ENCODE results near the gene ZNF180.
"Not testable (repeated sequence)": the region's sequence is repeated elsewhere in the genome, so short reads cannot be mapped to it uniquely, and the experiment has no call there.

ZNF180 gene

DNA sequence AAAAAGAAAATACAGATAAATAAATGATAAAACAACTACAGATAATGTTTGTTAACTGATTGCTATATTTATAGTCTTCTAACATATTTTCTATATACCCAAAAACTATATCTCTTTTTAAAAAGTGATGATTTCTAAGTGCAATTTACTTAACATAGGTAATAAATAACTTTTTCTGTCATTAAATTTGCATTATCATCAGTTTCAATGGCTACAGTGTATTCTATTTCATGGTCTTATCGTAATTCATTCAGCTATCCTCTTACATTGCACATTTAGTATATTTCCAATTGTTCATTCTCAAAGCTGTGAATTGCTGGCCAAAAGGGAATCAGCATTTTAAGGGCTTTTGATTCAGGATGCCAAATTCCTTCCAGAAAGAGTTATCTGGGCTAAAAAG lies 3.6 kb downstream of the ZNF180 start:
- no peak overlapping the region for H3K4me3 ChIP-seq (ENCODE audit: low read length)
- no peak overlapping the region for H3K9ac ChIP-seq (ENCODE audit: low read length)
- peaks cover 28% of the 10 kb centered on the region for H3K36me3 ChIP-seq (ENCODE audit: control insufficient read depth, low read depth, low read length)
- no peaks in the 10 kb centered on the region for H3K4me1 ChIP-seq (ENCODE audit: control insufficient read depth, low read depth, low read length)
- peaks cover 48% of the 10 kb centered on the region for H3K9me3 ChIP-seq (ENCODE audit: control insufficient read depth, low read depth, low read length)
- no peak overlapping the region for H3K27ac ChIP-seq (ENCODE audit: low read length)
- H3K27me3 ChIP-seq (ENCODE audit: control insufficient read depth, insufficient read depth, low read length), result no peaks in the 10 kb centered on the region

- H3K36me3 ChIP-seq (ENCODE audit: control insufficient read depth, low read depth, low read length), result peaks cover 56% of the 10 kb centered on the region
These were observed 23.5 kb downstream of the ZNF180 start for GRCh38 chr19:44476559-44477408.

DNA sequence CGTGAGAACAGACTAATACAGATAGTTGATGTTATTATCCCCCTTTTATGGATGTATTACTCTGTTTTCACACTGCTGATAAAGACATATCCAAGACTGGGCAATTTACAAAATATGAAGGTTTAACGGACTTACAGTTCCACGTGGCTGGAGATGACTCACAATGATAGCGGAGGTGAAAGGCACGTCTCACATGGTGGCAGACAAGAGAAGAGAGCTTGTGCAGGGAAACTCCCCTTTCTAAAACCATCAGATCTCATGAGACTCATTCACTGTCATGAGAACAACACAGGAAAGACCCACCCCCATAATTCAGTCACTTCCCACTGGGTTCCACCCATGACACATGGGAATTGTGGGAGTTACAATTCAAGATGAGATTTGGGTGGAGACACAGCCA lies 31.6 kb downstream of the ZNF180 start:
- peaks cover 43% of the 10 kb centered on the region for H3K9me3 ChIP-seq (ENCODE audit: control insufficient read depth, low read depth, low read length)
- not testable (repeated sequence) for H3K4me3 ChIP-seq (ENCODE audit: low read length); H3K27me3 ChIP-seq (ENCODE audit: control insufficient read depth, insufficient read depth, low read length); H3K27ac ChIP-seq (ENCODE audit: low read length); H3K9ac ChIP-seq (ENCODE audit: low read length); H3K36me3 ChIP-seq (ENCODE audit: control insufficient read depth, low read depth, low read length); H3K4me1 ChIP-seq (ENCODE audit: control insufficient read depth, low read depth, low read length)

More at GRCh38 chr19:44476559-44477408, 23.5 kb downstream of the ZNF180 start:
- H3K4me3 ChIP-seq (ENCODE audit: low read length), result no peak overlapping the region
- H3K27me3 ChIP-seq (ENCODE audit: control insufficient read depth, insufficient read depth, low read length), result no peaks in the 10 kb centered on the region
- H3K4me1 ChIP-seq (ENCODE audit: control insufficient read depth, low read depth, low read length), result no peaks in the 10 kb centered on the region
- no peak overlapping the region for H3K27ac ChIP-seq (ENCODE audit: low read length)
- no peak overlapping the region for H3K9ac ChIP-seq (ENCODE audit: low read length)
- H3K9me3 ChIP-seq (ENCODE audit: control insufficient read depth, low read depth, low read length), result peaks cover 89% of the 10 kb centered on the region

DNA sequence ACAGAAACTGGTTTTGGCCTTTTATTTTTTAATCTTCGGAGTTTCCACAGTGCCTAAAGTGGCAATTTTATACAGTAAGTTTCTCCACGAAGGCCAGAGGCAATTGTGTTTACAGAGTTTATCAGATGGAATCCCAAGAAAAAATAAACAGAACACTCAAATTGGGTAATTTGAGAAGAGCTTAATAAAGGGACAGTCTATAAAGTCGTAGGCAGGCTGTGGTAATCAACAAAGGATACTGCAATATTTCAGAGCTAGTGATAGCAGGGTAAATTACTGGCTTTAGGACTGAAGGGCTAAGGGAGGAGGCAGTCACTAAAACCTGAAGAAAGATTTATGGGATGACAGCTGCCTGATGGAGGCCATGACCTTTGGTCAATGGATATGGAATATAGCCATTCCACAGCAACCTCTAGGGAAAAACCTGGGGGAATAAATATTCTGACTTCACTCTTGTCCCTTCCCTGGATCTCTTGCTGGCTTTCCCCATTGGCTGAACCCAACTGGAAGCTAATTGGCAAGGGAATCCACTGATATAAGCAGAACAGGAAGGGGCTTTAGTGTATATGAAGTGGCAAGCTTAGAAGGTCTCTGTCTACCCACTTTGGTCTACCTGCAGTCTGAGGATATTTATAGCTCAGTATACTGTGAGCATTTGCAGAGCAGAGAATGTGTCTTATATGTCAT lies 37.6 kb downstream of the ZNF180 start:
- H3K4me3 ChIP-seq (ENCODE audit: low read length); H3K9ac ChIP-seq (ENCODE audit: low read length); H3K27ac ChIP-seq (ENCODE audit: low read length); H3K36me3 ChIP-seq (ENCODE audit: control insufficient read depth, low read depth, low read length); H3K27me3 ChIP-seq (ENCODE audit: control insufficient read depth, insufficient read depth, low read length); H3K4me1 ChIP-seq (ENCODE audit: control insufficient read depth, low read depth, low read length): not testable (repeated sequence)
- H3K9me3 ChIP-seq (ENCODE audit: control insufficient read depth, low read depth, low read length), result peaks cover 20% of the 10 kb centered on the region

DNA sequence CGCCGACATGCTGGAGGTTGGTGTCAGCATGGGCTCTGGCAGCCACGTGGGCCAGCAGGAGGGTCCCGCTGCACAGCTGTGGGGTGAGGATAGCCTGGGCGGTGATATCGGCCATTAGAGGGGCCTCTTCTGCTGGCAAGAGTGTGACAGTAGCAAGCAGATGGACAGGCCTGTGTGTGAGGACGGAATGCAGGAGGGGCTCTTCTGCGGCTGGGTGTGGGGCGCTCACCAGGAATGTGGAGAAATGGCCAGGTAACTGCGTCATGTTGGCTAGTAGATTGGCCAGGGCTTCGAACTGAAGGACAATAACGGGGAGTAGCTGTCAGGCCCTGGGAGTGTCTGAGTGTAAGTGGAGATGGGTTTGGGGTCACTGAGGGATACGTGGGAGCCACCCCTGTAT lies 44.3 kb downstream of the ZNF180 start:
- H3K4me1 ChIP-seq (ENCODE audit: control insufficient read depth, low read depth, low read length); H3K27ac ChIP-seq (ENCODE audit: low read length); H3K27me3 ChIP-seq (ENCODE audit: control insufficient read depth, insufficient read depth, low read length); H3K9ac ChIP-seq (ENCODE audit: low read length); H3K36me3 ChIP-seq (ENCODE audit: control insufficient read depth, low read depth, low read length); H3K4me3 ChIP-seq (ENCODE audit: low read length): not testable (repeated sequence)
- peaks cover 33% of the 10 kb centered on the region for H3K9me3 ChIP-seq (ENCODE audit: control insufficient read depth, low read depth, low read length)

DNA sequence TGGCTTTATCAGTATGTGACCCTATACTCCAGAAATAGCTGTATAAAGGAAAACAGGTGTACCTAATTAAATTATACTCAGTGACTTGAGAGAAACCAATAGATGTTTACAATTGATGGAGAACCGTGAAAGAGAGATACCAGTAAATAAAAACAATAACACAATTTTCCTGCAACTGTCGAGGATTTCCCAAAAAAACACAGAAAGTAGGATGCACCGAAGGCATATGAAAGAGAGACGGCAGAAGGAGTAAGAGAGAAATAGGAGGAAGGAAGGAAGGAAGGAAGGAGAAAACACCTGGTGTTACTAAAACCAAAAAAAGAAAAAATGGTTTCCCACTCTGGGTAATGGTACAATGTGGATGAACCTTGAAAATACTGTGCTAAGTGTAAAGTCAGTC lies 45.2 kb downstream of the ZNF180 start:
- Histone ChIP-seq H3K4me1 (ENCODE audit: control insufficient read depth, low read depth, low read length) (no peaks in the 10 kb centered on the region), H3K9ac (ENCODE audit: low read length) (no peak overlapping the region), H3K4me3 (ENCODE audit: low read length) (no peak overlapping the region), H3K27ac (ENCODE audit: low read length) (no peak overlapping the region), H3K36me3 (ENCODE audit: control insufficient read depth, low read depth, low read length) (no peaks in the 10 kb centered on the region), H3K9me3 (ENCODE audit: control insufficient read depth, low read depth, low read length) (peaks cover 39% of the 10 kb centered on the region), H3K27me3 (ENCODE audit: control insufficient read depth, insufficient read depth, low read length) (no peaks in the 10 kb centered on the region)

DNA sequence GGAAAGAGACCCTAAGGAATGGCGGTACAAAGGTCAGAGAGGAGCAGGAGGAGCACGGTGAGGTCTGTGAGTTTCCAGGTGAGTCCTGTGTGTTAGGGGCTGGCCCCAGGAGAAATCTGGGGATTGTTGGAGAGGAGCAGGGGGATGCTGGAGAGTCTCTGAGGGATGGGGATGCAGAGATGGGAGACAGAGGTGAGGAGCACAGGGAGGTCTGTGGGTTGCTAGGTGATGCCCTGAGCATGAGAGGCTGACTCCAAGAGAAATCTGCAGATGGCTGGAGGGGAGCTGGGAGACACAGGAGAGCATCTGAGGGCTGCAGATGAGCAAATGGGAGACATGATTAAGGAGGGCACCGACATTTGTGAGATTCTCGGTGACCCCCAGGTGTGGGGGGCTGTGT lies 48.0 kb downstream of the ZNF180 start:
- H3K4me1 ChIP-seq (ENCODE audit: control insufficient read depth, low read depth, low read length), result no peaks in the 10 kb centered on the region

DNA sequence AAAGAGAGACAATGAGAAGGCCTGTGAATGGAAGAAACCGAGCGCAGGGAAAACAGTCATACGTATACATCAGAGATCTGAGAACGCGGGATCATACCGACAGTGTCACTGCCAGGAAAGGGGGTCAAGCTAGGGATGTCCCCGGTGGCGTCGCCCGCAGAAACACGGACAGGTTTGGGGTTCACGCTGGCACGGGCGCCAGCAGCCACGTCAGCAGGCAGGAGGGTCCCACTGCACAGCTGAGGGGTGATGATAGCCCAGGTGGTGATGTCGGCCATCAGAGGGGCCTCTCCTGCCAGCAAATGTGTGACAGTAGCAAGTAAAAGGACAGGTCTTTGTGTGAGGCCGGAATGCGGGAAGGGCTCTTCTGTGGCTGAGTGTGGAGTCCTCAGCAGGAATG lies 48.6 kb downstream of the ZNF180 start:
- no peaks in the 10 kb centered on the region for H3K4me1 ChIP-seq (ENCODE audit: control insufficient read depth, low read depth, low read length)
- no peak overlapping the region for H3K27ac ChIP-seq (ENCODE audit: low read length)
- peaks cover 53% of the 10 kb centered on the region for H3K9me3 ChIP-seq (ENCODE audit: control insufficient read depth, low read depth, low read length)
- H3K9ac ChIP-seq (ENCODE audit: low read length), result no peak overlapping the region
- no peaks in the 10 kb centered on the region for H3K36me3 ChIP-seq (ENCODE audit: control insufficient read depth, low read depth, low read length)
- H3K4me3 ChIP-seq (ENCODE audit: low read length), result no peak overlapping the region
- H3K27me3 ChIP-seq (ENCODE audit: control insufficient read depth, insufficient read depth, low read length), result no peaks in the 10 kb centered on the region

More for the DNA sequence above, 48.0 kb downstream of the ZNF180 start:
- no peaks in the 10 kb centered on the region for H3K27me3 ChIP-seq (ENCODE audit: control insufficient read depth, insufficient read depth, low read length)
- H3K9ac ChIP-seq (ENCODE audit: low read length), result no peak overlapping the region
- no peak overlapping the region for H3K4me3 ChIP-seq (ENCODE audit: low read length)
- no peak overlapping the region for H3K27ac ChIP-seq (ENCODE audit: low read length)
- peaks cover 50% of the 10 kb centered on the region for H3K9me3 ChIP-seq (ENCODE audit: control insufficient read depth, low read depth, low read length)
- H3K36me3 ChIP-seq (ENCODE audit: control insufficient read depth, low read depth, low read length), result no peaks in the 10 kb centered on the region

- no peaks in the 10 kb centered on the region for H3K27me3 ChIP-seq (ENCODE audit: control insufficient read depth, insufficient read depth, low read length)
- H3K4me3 ChIP-seq (ENCODE audit: low read length), result peak within 1 kb of the TSS; percentile 60
- no peak within 1 kb of the TSS for H3K9ac ChIP-seq (ENCODE audit: low read length)
- H3K4me1 ChIP-seq (ENCODE audit: control insufficient read depth, low read depth, low read length), result no peaks in the 10 kb centered on the region
- H3K27ac ChIP-seq (ENCODE audit: low read length), result no peak within 1 kb of the TSS
- peaks cover 63% of the 10 kb centered on the region for H3K9me3 ChIP-seq (ENCODE audit: control insufficient read depth, low read depth, low read length)
- H3K36me3 ChIP-seq (ENCODE audit: control insufficient read depth, low read depth, low read length), result no peaks in the 10 kb centered on the region
These were observed 52.2 kb downstream of the ZNF180 start, which contains the start of gene ZNF229 for GRCh38 chr19:44447916-44448674. TSS of gene ZNF229 (minus strand) at chr19:44448472. CDS start at chr19:44442847, 5,625 bp downstream.

DNA sequence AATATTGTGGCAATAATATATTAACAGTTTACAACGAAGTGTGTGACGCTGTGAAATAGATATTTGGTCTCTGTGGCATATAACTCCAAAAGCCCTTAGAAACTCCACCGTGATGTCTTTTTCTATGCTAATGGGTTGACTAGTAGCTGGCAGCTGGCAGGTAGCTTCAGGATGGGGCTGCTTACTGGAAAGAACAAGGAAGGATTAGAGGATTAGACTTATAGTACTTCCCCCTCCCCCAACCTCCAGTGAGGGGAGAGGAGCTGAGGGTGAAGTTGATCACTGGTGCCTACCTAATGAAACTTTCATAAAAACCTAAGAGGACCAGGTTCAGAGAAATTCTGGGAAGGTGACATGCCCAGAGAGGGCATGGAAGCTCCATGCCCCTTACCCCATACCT lies 61.9 kb downstream of the ZNF180 start:
- Histone ChIP-seq H3K9ac (ENCODE audit: low read length) (no peak overlapping the region), H3K4me3 (ENCODE audit: low read length) (no peak overlapping the region), H3K9me3 (ENCODE audit: control insufficient read depth, low read depth, low read length) (peaks cover 51% of the 10 kb centered on the region), H3K4me1 (ENCODE audit: control insufficient read depth, low read depth, low read length) (no peaks in the 10 kb centered on the region), H3K27ac (ENCODE audit: low read length) (no peak overlapping the region), H3K36me3 (ENCODE audit: control insufficient read depth, low read depth, low read length) (no peaks in the 10 kb centered on the region), H3K27me3 (ENCODE audit: control insufficient read depth, insufficient read depth, low read length) (no peaks in the 10 kb centered on the region)

DNA sequence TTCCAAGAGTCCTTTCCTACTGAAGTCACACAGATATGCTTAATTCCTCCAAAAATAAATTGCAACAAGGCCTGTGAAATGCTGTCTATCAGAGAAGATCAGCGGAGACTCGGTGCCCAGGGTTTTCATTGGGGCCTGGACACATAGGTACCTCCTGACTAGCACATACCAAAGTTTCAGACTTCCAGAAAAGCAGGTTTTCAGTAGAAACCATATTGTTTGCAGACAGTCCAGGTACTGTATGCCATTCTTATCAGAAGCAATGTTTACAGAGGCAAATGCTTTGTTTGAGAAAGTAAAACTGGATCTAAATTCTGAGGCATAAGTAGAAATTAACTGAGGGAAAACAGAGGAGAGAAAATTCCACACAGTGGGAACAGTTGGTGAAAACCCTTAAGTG lies 64.9 kb downstream of the ZNF180 start:
- no peak overlapping the region for H3K9ac ChIP-seq (ENCODE audit: low read length)
- H3K4me3 ChIP-seq (ENCODE audit: low read length), result no peak overlapping the region
- no peak overlapping the region for H3K27ac ChIP-seq (ENCODE audit: low read length)
- H3K4me1 ChIP-seq (ENCODE audit: control insufficient read depth, low read depth, low read length), result no peaks in the 10 kb centered on the region
- H3K9me3 ChIP-seq (ENCODE audit: control insufficient read depth, low read depth, low read length), result peaks cover 64% of the 10 kb centered on the region
- no peaks in the 10 kb centered on the region for H3K27me3 ChIP-seq (ENCODE audit: control insufficient read depth, insufficient read depth, low read length)
- H3K36me3 ChIP-seq (ENCODE audit: control insufficient read depth, low read depth, low read length), result no peaks in the 10 kb centered on the region
